KOPT-K1 (cell line): ENCODE results near the gene ZFAND2A.
"Not testable (repeated sequence)": the region's sequence is repeated elsewhere in the genome, so short reads cannot be mapped to it uniquely, and the experiment has no call there.

Experiments used
- H3K27ac ChIP-seq: fragments of 200-600 bp; sonication (generic); 2 replicates; pipeline ENCODE4 v1.5.1; 2016; ENCODE audit warnings: antibody characterized with exemption, mild to moderate bottlenecking, low read depth, low read length; ENCODE audit not compliant: poor library complexity, severe bottlenecking
- H3K36me3 ChIP-seq: fragments of 200-600 bp; sonication (generic); 2 replicates; pipeline ENCODE4 v1.5.1; 2017; ENCODE audit warnings: antibody characterized with exemption, mild to moderate bottlenecking, low read length, moderate library complexity; ENCODE audit not compliant: insufficient read depth
- H3K9me3 ChIP-seq: fragments of 200-600 bp; sonication (generic); 2 replicates; pipeline ENCODE4 v1.5.1; 2017; ENCODE audit warnings: antibody characterized with exemption, low read length, mild to moderate bottlenecking; ENCODE audit not compliant: insufficient read depth, poor library complexity, severe bottlenecking

The ZFAND2A gene

DNA sequence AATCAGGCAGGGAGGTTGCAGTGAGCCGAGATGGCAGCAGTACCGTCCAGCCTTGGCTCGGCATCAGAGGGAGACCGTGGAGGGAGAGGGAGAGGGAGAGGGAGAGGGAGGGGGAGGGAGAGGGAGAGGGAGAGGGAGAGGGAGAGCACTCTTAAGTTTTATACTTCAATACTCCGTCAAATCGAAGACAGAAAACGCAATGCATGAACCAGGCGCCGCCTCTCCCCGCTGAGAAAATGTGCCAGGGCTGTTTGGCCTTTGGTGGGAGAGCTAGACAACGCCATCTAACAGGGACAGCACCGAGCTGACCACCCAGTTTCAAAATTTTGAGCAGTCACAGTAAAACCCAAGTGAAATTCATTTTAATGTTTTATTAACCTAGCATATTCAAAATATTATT is 12.1 kb downstream of the ZFAND2A start:
- H3K27ac ChIP-seq, H3K9me3 ChIP-seq: not testable (repeated sequence)
- peaks cover 35% of the 10 kb centered on the region for H3K36me3 ChIP-seq

DNA sequence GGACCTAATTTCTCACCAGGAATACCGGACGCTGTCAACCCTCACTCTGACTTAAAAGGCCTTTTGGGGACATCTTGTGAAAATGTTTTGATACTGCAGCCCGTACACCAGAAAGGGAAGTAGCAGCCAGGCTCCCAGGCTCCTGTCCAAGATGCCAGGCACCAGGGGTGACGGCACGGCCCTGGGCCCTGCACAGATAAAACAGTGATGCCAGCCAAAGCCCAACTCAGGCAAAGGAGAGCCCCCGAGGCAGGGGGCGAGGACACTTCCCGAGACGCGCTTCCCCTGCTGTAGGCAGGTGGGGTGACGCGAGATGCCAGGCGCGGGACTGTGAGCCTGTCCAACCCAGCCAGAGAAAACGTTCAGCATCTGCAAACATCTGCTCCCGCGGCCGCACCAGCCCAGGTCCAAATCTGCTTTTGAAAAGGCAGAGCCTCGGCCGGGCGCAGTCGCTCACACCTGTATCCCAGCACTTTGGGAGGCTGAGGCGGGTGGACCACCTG is 15.7 kb downstream of the ZFAND2A start:
- Histone ChIP-seq H3K27ac (no peak overlapping the region), H3K9me3 (no peaks in the 10 kb centered on the region), H3K36me3 (peaks cover 3% of the 10 kb centered on the region)

DNA sequence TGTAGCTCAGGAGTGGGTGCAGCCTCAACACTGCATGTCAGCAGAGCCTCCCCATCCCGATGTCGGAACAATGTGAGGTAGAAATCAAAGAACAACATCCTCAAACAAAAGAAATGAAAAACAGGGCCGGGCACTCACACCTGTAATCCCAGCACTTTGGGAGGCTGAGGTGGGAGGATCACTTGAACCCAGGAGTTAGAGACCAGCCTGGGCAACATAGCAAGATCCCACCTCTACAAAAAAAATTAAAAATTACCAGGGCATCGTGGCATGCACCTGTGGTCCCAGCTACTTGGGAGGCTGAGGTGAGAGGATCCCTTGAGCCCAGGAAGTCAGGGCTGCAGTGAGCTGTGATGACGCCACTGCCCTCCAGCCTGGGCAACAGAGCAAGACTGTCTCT is 17.0 kb downstream of the ZFAND2A start:
- not testable (repeated sequence) for H3K27ac ChIP-seq, H3K36me3 ChIP-seq, H3K9me3 ChIP-seq

DNA sequence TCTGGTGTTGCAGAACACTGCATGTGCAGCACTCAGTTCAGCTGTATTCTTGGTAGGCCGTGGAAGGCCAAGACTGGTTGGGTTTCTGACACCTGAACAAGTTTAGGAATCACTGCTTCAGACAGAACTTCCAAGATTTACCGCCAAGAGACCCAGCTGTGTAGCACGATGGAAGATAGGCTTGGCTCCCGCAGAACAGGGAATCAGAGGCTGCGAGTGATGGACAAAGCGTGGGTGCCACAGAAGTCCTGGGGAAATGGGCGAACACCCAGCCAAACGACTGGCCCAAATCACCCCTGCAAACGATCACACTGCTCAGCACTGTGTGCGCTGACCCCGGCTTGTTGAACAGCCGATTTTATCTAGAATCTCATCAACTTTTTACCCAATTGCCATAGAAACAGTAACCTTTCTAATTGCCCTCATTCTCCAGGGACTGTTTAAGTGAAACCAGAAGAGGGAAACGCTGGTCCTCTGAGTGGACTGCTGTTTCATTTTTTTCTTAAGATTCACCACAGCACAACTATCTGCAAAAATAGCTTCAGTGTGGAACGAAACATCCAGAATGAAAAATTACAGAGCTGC is 17.9 kb downstream of the ZFAND2A start:
- Histone ChIP-seq H3K27ac (no peak overlapping the region), H3K9me3 (no peaks in the 10 kb centered on the region), H3K36me3 (no peaks in the 10 kb centered on the region)

DNA sequence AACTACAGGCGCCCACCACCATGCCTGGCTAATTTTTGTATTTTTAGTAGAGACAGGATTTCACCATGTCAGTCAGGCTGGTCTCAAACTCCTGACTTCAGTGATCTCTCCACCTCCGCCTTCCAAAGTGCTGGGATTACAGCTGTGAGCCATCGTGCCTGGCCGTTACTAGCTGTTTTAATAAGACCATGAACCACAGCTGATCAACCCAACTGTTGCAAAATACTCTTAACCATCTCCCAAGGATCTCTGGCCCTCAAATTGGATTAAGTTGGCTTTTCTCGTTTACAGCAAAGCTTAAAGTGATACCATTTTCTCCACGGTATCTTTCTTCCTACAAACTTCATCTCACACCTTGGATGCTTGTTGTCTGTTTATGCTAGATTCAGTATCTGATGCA is 18.3 kb downstream of the ZFAND2A start:
- Histone ChIP-seq H3K36me3 (no peaks in the 10 kb centered on the region), H3K9me3 (no peaks in the 10 kb centered on the region), H3K27ac (no peak overlapping the region)

DNA sequence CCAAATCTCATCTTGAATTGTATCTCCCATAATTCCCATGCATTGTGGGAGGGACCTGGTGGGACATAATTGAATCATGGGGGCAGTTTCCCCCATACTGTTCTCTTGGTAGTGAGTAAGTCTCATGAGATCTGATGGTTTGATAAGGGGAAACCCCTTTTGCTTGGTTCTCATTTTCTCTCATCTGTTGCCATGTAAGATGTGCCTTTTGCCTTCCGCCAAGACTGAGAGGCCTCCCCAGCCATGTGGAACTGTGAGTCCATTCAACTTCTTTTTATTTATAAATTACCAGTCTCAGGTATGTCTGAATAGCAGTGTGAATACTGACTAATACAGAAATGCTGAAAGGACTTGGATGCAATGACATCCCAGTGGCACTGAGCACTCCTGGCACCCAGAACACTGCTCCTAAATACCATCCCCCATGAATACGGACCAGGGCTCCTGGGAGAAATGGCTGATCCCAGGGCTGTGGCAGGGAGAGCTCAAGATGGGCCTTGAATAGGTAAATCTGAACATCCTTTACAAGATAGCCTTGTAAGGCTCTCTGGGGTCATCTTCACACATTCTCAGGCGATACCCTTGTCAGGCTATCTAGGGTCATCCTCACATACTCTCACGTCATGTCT is 19.4 kb downstream of the ZFAND2A start:
- H3K27ac ChIP-seq = no peak overlapping the region
- H3K9me3 ChIP-seq = no peaks in the 10 kb centered on the region
- no peaks in the 10 kb centered on the region for H3K36me3 ChIP-seq

DNA sequence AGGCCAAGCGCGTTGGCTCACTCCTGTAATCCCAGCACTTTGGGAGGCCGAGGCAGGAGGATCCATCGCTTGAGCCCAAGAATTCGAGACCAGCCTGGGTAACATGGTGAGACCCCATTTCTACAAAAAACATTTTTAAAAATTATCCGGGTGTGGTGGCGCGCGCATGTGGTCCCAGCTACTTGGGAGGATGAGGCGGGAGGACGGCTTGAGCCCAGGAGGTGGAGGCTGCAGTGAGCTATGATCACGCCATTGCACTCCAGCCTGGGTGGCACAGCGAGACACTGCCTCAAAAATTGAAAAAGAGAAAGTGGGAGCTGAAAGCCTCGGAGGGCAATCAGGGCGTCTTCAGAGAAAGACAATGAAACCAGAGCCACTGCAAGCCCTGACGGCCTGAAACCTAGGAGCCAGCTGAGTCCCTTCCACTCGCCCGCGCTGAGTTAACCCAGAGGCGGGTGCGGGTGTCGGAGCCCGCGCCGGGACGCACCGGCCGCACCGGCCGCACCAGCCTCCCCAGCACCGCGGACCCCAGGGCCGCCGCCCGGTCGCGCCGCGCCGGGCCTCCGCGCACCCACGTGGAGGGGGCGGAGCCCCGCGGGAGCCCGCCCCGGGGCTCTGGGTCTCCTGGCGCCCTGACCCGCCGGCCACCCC is 22.4 kb downstream of the ZFAND2A start:
- H3K9me3 ChIP-seq = no peaks in the 10 kb centered on the region
- peaks cover 3% of the 10 kb centered on the region; the same call in 1 of the 2 replicates for H3K36me3 ChIP-seq
- peak overlapping the region; percentile 50 for H3K27ac ChIP-seq

DNA sequence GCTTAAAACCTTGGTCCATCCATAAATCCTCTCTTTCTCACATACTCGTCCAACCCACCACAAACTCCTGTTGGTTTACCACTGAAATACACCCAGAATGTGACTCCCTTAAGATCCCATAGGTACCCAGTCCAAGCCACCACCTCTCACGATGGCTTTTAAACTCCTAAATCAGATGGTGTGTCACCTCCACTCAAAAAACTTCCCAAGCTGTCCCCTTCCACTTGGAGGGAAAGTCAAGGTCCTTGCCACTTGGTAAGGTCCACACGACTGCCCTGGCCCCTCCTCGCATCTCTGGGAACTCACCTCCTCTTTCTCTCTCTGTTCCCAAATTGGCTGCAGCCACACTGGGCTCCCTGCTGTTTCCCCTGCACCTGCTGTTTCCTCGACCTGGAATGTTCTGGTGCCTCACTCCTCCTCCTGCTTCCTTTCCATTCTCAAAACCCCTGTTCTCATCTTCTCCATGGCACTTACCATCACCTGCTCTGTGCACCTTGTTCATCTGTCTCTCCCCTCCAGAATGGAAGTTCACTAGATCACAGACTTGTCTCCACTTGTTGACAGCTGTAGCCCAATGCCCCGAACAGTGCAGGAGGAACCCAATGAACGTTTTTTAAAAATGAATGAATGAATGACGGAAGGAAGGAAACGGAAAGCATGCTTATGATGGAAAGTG is 23.0 kb downstream of the ZFAND2A start:
- Histone ChIP-seq H3K9me3 (no peaks in the 10 kb centered on the region), H3K27ac (peak overlapping the region; percentile 50), H3K36me3 (peaks cover 6% of the 10 kb centered on the region; the same call in 1 of the 2 replicates)

DNA sequence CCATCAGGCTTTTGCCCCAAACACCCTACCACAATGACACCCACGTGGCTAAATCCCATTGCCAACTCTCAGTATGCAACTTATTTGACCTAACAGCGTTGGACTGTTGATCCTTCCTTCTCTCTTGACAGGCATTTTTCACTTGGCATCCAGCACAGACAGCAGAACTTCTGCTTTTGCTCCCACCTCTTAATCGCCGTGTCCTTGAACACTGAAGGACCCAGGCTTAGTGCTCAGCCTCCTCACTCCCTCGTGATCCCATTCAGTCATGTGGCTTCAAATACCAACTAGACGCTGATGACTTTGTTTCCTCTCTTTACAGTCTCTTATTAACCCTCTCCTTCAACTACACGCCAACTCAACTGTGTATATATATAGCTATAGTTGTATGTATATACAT is 25.0 kb downstream of the ZFAND2A start:
- no peak overlapping the region for H3K27ac ChIP-seq

DNA sequence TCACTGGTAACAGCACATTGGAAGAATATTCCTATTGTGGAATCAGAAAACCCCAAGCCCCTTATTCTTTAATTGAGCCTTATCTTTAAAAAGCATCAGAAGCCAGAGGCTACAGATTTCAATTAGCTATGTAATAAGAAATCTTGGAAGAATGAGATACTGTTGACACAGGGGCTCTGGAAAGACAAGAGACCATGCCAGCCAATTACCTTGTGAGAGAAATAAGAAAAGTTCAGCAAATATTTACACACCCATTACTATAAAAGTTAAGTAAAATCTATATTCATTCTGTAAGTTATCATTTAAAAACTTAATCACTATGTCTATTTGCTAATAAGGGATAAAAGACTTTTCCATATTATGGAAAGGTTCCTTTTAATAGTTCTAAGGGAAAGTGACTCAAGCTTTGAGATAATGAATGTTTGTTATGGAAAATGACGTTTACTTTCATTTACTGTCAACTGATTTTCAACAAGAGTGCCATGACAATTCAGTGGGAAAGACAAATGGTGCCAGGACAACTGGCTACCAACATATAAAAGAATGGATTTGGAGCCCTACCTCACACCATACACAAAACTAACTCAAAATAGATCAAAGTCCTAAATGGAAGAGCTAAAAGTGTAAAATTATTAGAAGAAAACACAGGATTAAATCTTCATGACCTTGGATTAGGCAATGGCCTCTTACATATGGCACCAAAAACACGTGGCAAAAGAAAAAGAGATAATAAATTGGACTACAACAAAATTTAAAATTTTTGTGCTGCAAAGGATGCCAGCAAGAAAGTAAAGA is 28.3 kb downstream of the ZFAND2A start:
- H3K36me3 ChIP-seq = peaks cover 17% of the 10 kb centered on the region; the same call in 1 of the 2 replicates
- no peaks in the 10 kb centered on the region for H3K9me3 ChIP-seq
- H3K27ac ChIP-seq = no peak overlapping the region

More for the DNA sequence above, 25.0 kb downstream of the ZFAND2A start:
- H3K36me3 ChIP-seq = peaks cover 8% of the 10 kb centered on the region; the same call in 1 of the 2 replicates
- no peaks in the 10 kb centered on the region for H3K9me3 ChIP-seq

DNA sequence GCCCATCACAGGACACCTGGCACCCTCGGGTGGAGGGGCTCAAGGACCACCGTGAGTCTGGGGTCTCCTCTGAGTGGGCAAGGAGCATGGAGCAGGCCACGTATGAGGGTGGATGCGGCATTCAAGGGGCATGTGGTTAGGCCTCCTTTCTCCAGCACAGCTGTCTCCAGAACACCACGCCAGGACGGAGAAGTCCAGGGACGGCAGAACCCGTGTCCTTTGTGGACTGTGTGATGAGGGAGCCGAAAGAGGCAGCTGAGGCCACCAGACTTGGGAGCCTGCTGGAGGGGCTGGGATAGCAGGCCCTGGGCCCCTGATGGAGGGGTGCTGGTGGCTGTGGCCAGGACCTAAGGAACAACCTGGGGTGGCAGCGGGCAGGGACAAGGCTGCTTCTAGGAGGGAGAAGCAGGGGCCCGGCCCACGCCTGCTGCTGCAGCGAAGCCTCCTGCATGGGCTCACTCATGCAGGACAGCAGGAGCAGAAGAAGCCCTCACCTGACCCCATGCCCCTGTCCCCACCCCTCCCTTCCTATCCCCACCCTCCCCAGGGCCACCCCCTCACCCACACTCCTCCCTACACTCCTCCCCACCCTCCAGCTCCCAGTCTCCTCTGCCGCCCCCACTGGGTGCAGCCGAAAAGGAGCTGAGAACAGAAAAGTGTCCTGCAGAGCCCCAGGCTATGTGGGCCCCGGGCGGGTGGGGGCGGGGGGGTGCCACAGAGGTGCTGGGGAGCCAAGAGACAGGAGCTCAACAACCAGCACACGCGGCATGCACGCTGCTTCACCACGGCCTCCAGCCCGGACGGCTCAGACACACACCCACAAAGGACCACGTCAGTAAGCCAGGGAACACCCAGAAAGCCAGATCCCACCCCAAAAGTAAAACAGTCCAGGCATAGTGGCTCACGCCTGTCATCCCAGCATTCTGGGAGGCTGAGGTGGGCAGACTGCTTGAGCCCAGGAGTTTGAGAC is 29.7 kb downstream of the ZFAND2A start:
- Histone ChIP-seq H3K27ac (no peak overlapping the region), H3K9me3 (no peaks in the 10 kb centered on the region), H3K36me3 (peaks cover 30% of the 10 kb centered on the region; the same call in 1 of the 2 replicates)

DNA sequence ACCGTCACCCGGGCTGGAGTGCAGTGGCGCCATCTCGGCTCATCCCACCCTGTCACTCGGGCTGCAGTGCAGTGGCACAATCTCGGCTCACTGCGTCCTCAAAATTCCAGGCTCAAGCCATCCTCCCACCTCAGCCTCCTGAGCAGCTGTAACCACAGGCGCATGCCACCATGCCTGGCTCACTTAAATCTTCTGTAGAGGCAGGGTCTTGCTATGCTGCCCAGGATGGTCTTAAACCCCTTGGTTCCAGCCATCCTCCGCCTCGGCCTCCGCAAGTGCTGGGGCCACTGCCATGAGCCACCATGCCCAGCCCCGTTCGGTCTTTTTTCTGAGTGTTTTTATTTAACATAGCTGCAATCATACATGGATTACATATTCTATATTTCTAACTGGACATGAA is 30.6 kb downstream of the ZFAND2A start:
- H3K36me3 ChIP-seq = peaks cover 36% of the 10 kb centered on the region; the same call in 1 of the 2 replicates
- H3K9me3 ChIP-seq = no peaks in the 10 kb centered on the region
- no peak overlapping the region for H3K27ac ChIP-seq

DNA sequence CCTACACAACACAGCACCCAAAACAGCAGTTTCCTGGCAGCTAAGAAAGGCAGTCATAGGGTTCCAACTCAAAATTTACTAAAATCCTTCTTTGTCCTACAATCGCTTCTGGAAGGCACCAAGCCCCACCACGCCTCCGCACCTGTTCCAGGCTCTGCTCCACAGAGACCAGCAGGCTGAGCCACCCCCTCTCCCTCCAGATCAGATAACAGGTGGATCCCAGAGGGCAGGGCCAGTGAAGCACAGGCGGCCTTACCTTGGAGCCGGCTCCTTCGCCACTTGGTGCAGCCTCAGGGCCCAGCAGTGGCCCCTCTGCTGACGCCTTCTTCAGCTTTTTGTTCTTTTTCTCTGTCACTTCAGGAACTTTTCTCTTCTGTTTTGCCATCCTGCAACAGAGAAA is 33.0 kb downstream of the ZFAND2A start:
- H3K36me3 ChIP-seq = peaks cover 44% of the 10 kb centered on the region; the same call in 1 of the 2 replicates
- H3K9me3 ChIP-seq = no peaks in the 10 kb centered on the region
- no peak overlapping the region for H3K27ac ChIP-seq

DNA sequence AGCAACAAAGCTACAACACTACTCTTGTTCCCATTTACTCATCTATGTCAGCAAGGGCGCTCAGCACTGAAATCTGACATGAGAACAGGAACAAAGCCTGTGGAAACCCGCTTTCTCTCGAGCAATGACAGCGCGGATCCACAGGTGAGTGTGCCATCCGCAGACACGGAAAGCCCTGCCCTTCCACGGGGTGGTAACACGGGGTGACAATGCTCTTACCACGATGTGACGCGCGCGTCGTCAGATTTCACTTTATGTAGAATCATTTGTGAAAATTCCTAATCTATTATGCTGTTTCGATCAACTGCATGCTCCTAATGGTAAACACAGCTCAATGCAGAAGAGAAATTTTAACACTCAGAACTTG is 34.4 kb downstream of the ZFAND2A start:
- no peak overlapping the region for H3K27ac ChIP-seq
- H3K9me3 ChIP-seq = no peaks in the 10 kb centered on the region

More for the DNA sequence above, 34.4 kb downstream of the ZFAND2A start:
- peaks cover 44% of the 10 kb centered on the region; the same call in 1 of the 2 replicates for H3K36me3 ChIP-seq
